Measurements from ENCODE around the gene PTPN18. TPM values are rescaled to one million over a fixed set of nuclear protein-coding genes. Genes with fewer than 3 reads are reported as not detected.
A peak's percentile ranks its signal among the peaks of the same experiment; 100 is the strongest.
"Not testable (repeated sequence)": the region's sequence is repeated elsewhere in the genome, so short reads cannot be mapped to it uniquely, and the experiment has no call there.

Gene PTPN18
- total RNA-seq, 1 donor from 2014 or later: 36.3 TPM

DNA sequence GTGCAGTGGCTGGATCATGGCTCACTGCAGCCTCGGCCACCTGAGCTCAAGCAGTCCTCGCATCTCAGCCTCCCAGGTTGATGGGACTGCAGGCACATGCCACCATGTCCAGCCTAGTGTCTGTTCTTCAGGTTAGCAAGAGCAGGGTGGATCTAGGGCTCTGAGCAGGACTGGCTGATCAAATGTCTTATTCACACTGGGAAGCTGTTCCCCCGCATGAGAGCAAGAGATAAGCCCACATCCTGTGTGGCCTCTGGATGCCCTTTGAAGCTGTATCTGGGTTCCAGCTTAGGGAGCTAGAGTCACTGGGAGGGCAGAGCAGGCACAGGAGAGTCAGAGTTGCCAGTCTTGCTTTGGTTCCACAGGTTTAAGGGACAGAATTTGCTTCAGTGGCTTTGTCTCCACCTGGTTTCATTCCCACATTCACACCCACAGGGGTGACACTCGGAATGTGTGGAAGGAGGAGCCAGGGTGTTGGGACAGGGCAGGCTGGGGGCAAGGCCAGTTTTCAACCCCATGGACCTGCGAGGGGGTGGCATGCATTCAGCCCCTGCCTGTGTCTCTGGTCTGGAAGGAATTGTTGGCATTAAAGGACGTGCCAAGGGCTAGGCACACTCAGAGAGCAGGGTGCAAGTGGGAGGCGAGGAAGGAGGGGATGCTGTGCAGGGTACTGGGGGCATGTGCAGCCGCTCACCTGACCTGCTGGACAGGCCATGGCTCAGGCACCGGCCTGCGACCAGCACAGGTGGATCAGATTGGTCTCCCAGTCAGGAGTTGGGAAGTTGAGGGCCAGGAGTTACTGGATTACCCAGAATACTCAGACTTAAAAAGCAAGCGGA lies 24.5 kb downstream of the PTPN18 start:
- DNase-seq (ENCODE audit: low read depth in 2 of 2): no peak

DNA sequence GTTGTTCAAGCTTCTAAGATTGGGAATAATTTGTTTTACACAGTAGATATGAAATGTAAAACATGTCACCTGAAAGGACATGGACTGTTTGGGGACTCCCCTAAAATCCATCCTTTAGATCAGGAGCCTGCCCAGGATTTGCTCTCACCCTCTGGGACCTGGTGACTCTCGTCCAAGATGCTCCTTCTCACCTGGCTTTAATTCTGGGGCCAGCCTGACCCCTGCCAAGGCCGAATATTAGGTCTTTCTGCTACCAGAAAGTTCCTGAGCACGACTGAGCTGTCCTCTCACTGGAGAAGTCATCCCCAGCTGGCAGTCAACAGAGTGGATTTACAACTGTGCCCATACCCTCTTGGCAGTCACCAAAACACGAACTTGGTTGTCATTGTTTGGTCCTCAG lies 25.3 kb downstream of the PTPN18 start:
- DNase-seq (ENCODE audit: low read depth in 2 of 2): no peak

DNA sequence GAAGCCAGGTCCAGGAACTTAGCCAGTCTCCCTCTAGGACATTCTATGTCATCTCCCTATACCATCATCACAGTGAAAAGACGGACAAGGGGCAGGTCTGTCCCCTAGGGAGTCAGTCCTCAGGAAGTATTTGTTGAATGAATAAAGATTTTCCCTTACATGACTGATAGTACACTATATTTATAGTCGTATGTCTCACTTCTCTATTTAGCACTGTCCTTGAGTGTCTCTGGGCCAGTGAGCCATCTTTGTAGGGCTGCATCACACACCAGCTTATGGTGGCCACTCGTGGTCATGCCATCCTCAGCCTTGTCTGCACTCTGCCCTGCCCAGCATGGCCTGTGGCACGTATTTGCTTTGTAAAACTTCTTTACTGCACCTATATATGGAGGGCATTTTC lies 25.8 kb downstream of the PTPN18 start:
- no peak for DNase-seq (ENCODE audit: low read depth in 2 of 2)

DNA sequence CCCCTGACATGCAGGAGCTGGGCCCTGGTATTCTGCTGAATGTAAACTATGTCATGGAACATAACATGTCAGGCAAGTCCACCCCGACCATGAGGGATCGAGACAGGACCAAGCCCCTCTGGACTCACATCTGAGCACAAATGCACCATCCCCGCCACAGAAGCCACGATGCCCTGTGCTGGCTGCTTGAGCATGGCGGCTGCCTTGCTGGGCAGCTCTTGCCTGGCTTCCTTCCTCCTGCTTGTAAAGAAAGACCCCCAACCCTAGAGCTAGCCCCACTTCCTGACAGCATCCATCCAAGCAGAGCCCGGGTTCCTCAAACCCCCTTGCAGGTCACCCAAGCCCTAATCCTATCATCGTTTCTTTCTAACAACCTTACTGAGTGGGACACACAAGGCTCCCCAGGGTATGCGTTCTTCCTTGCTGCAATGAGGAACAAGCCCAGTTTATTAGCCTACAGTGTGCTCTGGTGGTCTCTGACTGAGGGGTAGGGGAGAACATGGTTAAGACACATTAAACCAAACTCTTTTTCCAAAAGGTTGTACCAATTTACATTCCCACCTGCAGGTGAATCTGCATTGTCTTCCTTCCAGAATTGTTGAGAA lies 26.6 kb downstream of the PTPN18 start:
- DNase-seq (ENCODE audit: low read depth in 2 of 2): no peak

DNA sequence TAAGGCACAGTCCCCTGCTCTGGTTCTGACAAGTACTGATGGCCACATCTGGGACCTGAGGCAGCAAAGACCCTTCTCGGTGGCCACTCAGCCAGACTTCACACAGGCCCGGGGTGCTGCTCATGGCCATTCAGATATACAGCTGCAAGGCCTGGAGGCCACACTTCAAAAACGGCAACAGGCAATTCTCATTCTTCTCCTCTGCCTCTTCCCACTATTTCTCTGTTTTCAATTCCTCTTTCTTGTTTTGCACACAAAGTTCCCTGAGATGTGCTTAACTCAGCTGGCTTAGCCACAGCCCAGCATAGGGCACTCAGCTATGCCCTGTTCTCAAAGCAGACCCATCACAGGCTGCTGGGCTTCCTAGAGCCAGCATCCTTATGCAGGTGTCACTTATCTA lies 29.9 kb downstream of the PTPN18 start:
- DNase-seq (ENCODE audit: low read depth in 2 of 2): no peak

DNA sequence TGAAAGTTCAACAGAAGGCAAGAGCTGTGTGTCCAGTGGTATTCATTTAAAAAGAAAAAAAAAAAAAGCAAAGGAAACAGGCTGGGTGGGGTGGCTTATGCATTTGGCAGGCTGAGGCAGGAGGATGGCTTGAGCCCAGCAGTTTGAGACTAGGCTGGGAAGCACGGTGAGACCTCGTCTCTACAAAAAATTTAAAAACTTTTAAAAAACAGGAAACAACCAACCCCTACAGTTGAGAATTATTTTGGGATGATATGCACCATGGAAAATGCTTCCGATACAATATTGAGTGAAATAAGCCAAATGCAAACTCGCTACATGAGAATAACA lies 31.2 kb downstream of the PTPN18 start:
- peak in 1 of 2 donors; percentile 51 for DNase-seq (ENCODE audit: low read depth in 2 of 2)

DNA sequence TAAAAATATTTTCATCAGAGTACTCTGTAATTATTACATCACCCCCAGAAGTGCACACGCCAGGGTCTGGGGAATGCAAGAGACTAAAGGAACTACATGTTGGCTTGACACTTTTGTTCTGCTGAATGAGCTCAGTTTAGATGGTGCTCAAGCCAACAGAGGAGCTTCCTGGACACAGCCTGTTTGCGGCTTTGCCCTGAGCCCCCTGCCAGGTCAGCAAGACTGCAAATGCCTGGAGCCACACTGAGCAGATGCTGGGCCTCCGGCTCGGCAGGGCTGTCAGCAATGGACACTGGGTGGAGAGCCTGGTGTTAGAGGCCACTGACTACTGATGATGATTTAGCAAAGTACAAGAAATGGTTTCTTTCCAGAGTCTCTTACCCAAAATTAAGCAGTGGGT lies 31.9 kb downstream of the PTPN18 start:
- no peak for DNase-seq (ENCODE audit: low read depth in 2 of 2)

DNA sequence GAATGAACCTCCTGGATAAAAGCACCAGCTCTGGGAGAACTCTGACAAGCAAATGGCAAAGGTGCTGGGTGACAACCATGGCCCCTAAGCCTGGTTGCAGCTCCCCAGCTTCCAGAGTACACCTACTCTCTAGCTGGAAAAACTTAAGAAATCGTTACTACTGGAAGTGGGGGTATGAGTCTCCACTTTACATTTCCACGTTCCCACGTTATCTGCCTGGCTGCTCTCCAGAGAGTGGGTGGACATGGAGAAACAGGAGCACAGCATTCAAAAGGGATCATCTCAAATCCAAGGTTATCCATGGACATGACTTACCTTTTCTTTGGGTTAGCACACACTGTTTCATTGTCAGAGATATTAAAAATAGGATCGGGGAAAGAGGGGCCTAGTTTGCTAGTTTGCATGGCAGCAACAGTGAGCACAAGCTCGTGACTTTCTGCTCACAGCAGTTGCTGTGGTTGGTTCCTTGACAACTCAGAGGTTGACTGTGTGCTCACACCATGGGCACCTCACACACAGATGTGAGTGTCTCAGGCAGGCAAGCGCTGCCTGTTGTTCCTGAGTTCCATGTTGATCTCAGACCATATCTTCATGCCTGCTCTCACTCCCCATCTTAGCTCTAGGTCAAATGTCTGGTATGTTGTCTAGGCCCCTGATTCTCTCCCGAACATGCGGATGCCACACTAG lies 32.5 kb downstream of the PTPN18 start:
- DNase-seq (ENCODE audit: low read depth in 2 of 2): no peak

DNA sequence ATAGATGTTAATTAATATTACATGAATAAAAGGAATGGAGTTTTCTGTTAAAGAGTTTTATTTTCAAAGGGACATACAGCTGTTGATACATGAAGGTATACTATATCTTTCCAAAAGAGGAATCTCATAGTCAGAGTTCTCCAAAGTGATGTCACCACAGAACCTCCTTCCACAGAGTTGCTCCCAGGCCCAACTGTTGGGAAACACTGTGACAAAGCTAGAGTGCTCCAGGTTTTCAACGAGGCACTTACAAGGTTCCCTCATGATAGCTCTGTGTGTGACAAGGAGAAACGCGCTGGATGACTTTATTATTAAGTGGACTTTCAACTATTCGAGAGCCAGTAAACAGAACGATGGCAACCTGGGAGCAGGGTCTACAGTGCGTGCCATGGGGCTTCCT lies 33.5 kb downstream of the PTPN18 start:
- no peak for DNase-seq (ENCODE audit: low read depth in 2 of 2)

DNA sequence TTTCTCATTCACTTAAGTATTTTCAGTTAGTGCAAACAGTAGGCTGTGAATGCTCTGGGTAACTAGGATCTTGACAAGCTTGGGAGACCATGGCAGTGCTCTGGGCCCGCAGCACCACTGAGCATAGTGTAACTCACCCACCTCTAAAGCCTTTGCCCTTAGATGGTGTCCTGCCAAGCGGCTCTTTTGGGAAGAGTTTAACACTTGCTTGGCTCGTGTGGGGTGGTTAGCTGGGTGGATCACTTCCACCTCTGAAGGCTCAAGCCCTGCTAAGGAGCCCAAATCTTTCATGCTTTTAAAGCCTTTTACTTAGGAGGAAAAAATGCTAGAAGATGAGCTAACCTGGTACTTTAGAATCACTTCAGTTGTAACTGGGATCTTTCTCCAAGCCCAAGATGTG lies 33.9 kb downstream of the PTPN18 start:
- no peak for DNase-seq (ENCODE audit: low read depth in 2 of 2)

DNA sequence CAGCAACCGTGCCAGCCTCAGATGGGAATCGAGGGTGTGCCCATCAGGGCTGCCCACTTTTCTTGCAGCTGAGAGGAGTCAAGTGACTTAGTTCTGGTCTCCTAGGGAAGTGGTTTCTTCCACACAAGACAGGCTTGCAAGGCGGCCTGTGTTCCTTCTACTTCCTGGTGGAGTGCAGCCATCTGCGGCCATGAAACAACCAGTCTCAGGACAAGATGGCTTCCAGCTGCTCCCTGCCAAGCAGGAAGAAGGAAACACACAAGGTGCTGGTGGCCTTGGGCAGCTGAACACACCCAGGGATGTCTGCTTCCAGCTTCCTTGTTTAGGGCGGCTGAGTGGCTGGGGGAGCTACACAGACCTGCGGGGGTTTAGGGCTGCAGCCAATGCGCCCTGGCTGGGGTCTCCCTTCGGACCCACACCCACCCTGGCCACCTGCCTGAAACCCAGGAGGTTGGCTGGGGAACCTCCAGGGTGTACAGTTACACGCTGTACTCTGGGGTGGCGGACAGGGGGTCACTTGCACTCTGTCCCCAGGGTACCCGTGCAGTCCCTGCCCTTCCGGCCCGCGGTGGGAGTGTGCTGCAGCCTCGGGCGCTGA lies 34.7 kb downstream of the PTPN18 start:
- DNase-seq (ENCODE audit: low read depth in 2 of 2): no peak

DNA sequence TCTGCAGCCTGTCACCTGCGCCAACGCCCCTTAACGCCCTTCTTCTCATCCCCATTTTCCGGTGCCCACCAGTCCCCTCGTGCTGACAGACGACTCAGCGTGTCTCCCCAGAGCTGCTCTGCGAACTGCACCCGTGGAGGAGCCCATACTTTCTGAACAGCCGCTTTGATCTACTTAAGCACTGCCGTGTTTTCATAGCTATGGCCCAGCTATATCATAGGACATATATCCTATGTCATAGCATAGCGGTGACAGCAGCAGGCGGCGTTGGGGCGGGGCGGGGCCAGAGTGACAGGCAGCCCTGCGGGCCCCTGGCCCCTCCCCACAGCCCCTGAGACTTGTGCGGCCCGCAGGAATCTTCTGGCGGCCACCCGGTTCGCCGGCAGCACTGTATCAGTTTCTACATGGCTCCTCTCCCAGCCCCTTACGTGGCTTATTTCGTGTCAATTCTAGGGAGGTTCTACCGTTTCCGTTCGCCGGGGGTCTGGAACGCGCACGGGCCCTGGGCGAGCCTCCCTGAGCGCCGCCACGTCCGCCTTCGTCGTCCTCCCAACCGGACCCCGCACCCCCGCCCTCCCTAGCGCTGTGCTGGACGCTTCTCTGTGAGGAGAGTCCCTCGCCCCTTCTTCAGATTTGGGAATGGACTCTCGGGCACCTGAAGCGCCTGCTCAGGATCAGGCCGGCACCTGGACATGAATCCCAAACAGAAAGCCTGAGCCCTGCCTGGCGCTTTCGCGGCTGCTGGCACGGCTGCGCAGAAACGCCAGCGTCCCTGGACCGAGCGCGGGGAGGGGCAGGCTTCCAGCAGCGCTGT lies 35.4 kb downstream of the PTPN18 start:
- peak; percentile 74 to 86 for DNase-seq (ENCODE audit: low read depth in 2 of 2)

DNA sequence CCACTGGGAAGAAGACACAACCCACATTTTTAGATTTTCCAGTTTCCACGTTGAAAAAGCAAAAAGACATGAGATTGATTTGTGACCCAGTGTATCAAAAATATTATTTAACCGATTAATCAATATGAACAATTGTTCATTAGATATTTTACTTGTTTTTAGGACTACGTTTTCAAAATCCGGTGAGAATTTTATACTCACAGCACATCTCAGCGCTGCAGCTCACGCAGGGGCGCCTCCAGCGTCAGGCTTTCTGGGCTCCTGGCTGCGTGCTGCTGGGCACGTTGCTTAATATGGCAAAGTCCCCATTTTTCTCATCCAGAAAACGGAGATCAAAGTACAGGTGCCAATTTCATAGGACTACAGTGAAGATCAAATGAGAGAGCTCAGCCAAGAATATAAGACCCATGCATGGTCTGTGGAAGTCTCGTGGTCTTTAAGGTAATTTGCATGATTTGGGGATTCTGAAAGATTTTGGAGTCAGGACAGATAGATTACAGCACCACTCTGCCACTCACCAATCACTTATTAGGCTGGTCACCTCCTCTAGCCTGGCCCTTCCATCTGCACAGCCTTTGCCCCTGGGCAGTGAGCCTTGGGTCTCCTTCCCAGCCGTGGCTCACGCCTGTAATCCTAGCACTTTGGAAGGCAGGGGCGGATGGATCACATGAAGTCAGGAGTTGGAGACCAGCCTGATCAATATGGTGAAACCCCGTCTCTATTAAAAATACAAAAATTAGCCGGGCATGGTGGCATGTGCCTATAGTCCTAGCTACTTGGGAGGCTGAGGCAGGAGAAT lies 36.2 kb downstream of the PTPN18 start:
- peak; percentile 32 to 47 for DNase-seq (ENCODE audit: low read depth in 2 of 2)

DNA sequence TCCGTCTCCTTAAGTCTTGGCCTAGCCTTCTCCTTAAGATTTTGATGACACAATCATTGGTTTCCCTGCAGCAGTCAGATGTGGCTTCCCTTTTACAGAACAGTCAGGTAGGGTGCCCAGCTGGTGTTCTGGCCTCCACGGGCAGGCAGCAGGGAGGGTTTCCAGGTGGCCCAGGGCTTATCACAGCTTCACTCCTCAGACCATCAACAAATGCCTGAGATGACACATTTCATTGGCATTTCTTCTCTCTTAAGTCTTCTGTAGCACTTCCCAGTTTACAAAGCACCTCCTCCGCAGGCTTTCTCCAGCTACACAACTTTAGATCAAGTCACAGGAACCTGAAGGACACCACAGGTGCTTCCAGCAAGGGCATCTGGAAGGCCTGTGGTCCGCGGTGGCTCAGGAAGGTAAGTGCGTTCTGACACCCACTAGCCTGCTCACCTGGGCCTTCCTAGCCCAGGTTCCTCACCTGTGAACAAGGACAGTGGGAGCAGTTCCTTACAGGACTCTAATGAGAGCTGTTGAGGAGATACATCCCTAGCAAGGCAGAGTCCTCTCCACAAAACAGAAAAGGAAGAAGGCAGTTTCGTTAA lies 37.6 kb downstream of the PTPN18 start:
- DNase-seq (ENCODE audit: low read depth in 2 of 2): no peak

DNA sequence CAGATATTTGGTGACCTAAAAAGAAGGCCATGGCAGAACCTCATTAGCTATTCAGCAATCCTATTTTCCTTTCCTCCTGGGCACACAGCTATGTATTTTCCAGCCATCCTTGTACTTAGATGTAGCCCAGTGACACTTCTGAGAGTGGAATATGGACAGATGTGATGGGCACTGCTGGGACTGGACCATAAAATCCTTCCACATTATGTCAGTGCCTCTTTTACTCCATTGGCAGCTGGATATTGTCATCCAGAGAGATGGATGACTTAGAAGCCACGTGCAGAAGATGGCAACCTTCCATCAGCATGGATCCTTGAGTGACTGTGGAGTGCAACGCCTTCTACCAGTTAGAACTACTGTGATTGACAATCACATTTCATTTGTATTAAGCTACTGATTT lies 50.4 kb downstream of the PTPN18 start:
- DNase-seq (ENCODE audit: low read depth in 2 of 2): not testable (repeated sequence)

DNA sequence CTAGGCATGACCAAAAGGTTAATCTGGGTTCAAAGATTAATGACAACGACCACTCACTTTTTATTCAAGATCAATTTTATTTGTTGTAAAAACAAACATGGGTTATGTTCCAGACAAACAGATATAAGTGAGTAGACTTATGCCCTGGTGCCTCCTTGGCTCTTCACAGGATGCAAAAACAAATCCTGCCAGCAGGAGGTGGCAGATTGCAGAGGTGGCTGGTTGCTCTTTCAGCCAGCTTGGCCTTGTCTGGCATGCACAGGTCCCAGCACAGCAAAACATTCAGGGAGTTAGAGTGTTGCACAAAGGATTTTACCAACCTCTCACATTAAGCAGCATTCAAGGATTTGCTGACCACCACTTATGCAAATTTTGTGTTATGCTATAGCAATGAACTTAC lies 60.8 kb downstream of the PTPN18 start:
- not testable (repeated sequence) for DNase-seq (ENCODE audit: low read depth in 2 of 2)

DNA sequence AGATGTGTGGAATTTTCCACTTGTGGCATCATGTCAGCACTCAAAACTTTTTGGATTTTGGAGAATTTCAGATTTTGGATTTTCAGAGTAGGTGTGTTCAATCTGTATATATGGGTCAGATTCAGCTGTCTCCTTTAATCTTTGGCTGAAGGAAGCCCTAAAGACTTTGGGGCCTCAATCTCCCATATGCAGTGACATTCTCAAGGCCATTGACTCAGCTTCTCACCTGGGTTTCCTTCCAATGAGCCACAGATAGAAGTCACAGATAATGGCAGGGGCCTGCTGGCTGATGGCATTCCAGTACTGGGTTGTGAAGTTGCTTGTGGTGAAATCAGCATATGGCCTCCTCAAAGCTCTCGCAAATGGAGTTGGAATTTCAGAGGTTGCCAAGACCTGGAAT lies 63.0 kb downstream of the PTPN18 start:
- DNase-seq (ENCODE audit: low read depth in 2 of 2): not testable (repeated sequence)
